GM13976 (cell line): ENCODE results near the gene PLPPR1.
"Not testable (repeated sequence)": the region's sequence is repeated elsewhere in the genome, so short reads cannot be mapped to it uniquely, and the experiment has no call there.

Source experiments
- DNase-seq: peaks from one replicate; pipeline ENCODE4 v3.0.0; 2012; ENCODE audit warnings: low spot score
- in situ Hi-C: fragments of 300-500 bp; cut with MboI; formaldehyde crosslinking; loops from one replicate; pipeline ENCODE4 v1.12.0; 2022; ENCODE audit warnings: low sequenced_read_pairs, mixed read lengths, inconsistent platforms; ENCODE audit not compliant: unreplicated experiment
- TF ChIP-seq, protein P1 (sequence below): IDR thresholded peaks from 2 replicates; pipeline ENCODE4 v1.5.1; 2012; ENCODE audit warnings: borderline replicate concordance, mild to moderate bottlenecking; ENCODE audit not compliant: insufficient read depth; ENCODE audit errors: extremely low read depth, missing control alignments, control extremely low read depth

PLPPR1 gene

DNA sequence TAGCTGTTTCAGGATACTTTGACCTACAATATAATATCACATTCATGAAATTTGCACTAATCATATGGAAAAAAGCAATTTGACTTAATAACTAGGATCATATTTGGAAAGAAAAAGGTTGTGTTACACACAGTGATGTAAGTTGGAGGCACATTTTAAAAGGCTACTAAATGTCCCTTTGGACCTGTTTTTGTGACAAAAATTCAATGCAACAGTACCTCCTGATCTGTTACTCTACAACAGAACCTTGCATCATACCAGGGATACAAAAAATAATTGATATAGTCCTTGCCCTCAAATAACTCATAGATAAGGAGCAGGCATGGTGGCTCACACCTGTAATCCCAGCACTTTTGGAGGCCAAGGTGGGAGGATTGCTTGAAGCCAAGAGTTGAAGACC is 289.2 kb downstream of the PLPPR1 start:
- TF ChIP-seq, protein P1, sequence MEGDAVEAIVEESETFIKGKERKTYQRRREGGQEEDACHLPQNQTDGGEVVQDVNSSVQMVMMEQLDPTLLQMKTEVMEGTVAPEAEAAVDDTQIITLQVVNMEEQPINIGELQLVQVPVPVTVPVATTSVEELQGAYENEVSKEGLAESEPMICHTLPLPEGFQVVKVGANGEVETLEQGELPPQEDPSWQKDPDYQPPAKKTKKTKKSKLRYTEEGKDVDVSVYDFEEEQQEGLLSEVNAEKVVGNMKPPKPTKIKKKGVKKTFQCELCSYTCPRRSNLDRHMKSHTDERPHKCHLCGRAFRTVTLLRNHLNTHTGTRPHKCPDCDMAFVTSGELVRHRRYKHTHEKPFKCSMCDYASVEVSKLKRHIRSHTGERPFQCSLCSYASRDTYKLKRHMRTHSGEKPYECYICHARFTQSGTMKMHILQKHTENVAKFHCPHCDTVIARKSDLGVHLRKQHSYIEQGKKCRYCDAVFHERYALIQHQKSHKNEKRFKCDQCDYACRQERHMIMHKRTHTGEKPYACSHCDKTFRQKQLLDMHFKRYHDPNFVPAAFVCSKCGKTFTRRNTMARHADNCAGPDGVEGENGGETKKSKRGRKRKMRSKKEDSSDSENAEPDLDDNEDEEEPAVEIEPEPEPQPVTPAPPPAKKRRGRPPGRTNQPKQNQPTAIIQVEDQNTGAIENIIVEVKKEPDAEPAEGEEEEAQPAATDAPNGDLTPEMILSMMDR, result no peak

DNA sequence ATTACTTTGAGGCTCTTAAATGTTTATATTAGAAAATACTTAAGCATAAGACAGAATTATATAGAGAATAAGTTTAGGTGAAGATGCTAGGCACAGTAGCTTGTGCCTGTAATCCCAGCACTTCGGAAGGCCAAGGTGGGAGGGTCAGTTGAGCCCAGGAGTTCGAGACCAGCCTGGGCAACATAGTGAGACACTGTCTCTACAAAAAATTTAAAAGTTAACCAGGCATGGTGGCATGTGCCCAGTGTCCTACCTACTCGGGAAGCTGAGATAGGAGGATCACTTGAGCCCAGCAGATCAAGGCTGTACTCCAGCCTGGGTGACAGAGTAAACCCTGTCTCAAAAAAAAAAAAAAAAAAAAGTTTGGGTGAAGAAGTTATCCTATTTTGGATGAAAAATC is 294.6 kb downstream of the PLPPR1 start:
- DNase-seq, result no peak
- in situ Hi-C loops, result loop anchor here (25.0 kb wide), 3 partner anchors 211 to 711 kb away; no protein-coding TSS in a partner anchor
- TF ChIP-seq, protein P1, result no peak

More for the DNA sequence above, 289.2 kb downstream of the PLPPR1 start:
- DNase-seq, result no peak
- in situ Hi-C loops, result loop anchor here (25.0 kb wide), 3 partner anchors 205 to 705 kb away; no protein-coding TSS in a partner anchor

DNA sequence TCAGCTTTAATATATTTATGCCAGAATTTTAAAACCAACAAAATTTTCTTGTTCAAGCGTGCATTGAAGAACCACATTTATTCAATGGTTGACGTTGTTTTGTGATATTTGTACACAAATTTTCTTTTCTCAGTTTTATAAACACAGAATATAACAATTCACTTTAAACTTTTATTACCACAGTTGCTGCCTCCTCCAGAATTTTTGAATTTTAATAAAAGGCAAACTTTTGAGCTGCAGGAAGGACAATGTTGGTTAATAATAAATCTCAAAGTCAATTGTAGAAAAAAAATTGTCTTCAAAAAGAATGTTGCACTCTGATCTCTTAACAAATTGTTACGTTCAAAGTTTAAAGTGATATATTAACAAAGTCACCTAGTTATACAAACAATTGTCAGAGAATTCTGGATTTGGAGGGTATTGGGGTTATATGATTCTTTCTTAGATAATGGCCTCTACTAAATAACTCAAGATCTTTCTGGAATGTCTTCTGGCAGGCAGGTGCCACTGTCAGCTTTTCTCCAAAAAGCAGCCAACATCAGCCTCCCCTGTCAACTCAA is 295.8 kb downstream of the PLPPR1 start:
- in situ Hi-C loops, result loop anchor here (25.0 kb wide), 3 partner anchors 212 to 712 kb away; no protein-coding TSS in a partner anchor
- no peak for DNase-seq
- TF ChIP-seq, protein P1, result no peak

DNA sequence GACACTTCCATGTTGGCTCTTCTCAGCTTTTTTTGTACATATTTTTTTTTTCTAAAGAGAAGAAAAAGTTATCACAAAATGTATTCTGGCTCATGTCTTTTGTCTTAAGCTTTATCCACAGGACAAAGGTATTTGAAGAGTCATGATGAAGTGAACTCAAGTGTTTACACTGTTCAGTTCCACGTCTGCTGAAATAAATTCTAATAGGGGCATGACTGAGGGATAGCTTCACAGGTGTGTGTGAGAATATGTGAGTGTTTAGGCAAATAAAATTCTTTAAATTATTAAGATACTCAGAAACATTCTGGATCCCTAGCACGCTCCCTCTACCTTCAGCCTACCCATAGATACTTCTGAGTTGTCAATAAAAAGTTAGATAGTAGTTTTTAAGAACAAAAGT is 296.5 kb downstream of the PLPPR1 start:
- TF ChIP-seq, protein P1, result no peak
- in situ Hi-C loops, result no loop called here

DNA sequence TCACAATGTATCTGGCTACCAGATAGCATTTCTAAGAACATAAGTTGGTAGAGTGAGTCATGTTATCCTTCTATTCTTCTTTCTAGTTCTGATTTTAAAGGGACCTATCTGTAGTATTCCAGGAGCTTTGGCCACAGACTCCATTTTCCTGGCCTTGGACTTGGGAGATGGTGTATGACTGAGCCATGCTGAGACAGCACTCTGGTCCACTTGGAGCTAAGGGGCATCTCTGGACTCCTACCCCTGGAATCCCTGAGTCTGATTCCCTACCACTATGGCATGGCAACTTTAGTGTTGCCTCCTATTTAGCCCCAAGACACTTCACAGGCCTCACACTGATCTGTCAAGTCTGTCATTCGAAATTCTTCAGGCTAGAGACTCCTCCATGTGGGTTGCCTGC is 297.5 kb downstream of the PLPPR1 start:
- TF ChIP-seq, protein P1, result no peak
- in situ Hi-C loops, result no loop called here

More for the DNA sequence above, 296.5 kb downstream of the PLPPR1 start:
- no peak for DNase-seq

DNA sequence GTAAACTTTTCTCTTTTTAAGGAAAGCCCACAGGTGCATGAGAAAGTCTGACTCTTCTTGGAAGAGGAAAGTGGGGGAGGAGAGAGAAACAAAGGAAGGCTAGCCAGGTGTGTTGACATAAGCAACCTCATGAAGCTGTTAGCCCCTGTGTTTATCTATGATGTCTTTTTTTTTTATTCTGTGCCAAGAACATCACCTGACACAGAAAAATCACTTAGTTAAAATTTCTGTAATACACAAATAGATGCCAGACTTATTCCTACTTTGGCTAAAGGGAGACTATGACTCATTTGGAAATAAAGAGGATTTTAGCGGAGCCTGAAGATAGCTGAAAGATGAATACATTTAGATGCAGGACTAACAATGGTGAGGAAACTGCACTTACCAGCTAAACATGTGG is 298.0 kb downstream of the PLPPR1 start:
- TF ChIP-seq, protein P1, result no peak
- in situ Hi-C loops, result no loop called here
- no peak for DNase-seq

More for the DNA sequence above, 297.5 kb downstream of the PLPPR1 start:
- no peak for DNase-seq

DNA sequence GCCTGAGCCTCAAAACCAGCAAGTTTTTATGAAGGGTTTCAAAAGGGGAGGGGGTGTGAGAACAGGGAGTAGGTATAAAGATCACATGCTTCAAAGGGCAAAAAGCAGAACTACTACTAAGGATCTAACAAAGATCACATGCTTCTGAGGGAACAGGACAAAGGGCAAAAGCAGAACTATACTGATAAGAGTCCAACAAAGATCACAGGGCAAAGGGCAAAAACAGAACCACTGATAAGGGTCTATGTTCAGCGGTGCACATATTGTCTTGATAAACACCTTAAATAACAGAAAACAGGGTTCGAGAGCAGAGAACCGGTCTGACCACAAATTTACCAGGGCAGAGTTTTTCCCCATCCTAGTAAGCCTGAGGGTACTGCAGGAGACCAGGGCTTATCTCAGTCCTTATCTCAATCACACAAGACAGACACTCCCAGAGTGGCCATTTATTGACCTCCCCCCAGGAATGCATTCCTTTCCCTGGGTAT is 298.9 kb downstream of the PLPPR1 start:
- DNase-seq, in situ Hi-C loops: not testable (repeated sequence)
